HepG2 (cell line): Measurements from ENCODE around the gene UACA. TPM values are rescaled to one million over a fixed set of nuclear protein-coding genes. Genes with fewer than 3 reads are reported as not detected.

Experiments used
- CHCHD3 ChIP-seq: sonication (generic); formaldehyde crosslinking; IDR thresholded peaks from 2 replicates; pipeline ENCODE4 v1.8.0; 2022; ENCODE audit warnings: mild to moderate bottlenecking, missing genetic modification reagents, moderate library complexity
- FIP1L1 ChIP-seq: fragments of 200-400 bp; formaldehyde crosslinking; IDR thresholded peaks from 2 replicates; pipeline ENCODE4 v1.6.1; 2018; ENCODE audit warnings: low read depth, mild to moderate bottlenecking, low read length, moderate library complexity, borderline replicate concordance; ENCODE audit not compliant: insufficient read depth
- HES4 ChIP-seq: sonication (generic); formaldehyde crosslinking; IDR thresholded peaks from 2 replicates; pipeline ENCODE4 v1.9.0; 2021; ENCODE audit warnings: mild to moderate bottlenecking, missing genetic modification reagents, borderline replicate concordance
- IRF2 ChIP-seq: IDR thresholded peaks from 2 replicates; pipeline ENCODE4 v1.6.1; 2018; ENCODE audit warnings: missing genetic modification reagents, missing compliant biosample characterization
- NFRKB ChIP-seq: fragments of 450-650 bp; IDR thresholded peaks from 2 replicates; pipeline ENCODE4 v1.6.1; 2017
- PLRG1 ChIP-seq: fragments of 450-650 bp; conservative IDR thresholded peaks from 2 replicates; pipeline ENCODE4 v1.6.1; 2016
- SMAD1 ChIP-seq: sonication (generic); formaldehyde crosslinking; IDR thresholded peaks from 2 replicates; pipeline ENCODE4 v1.4.0; 2020; ENCODE audit warnings: missing genetic modification reagents, low read depth, mild to moderate bottlenecking, borderline replicate concordance
- SNAI1 ChIP-seq: sonication (generic); formaldehyde crosslinking; IDR thresholded peaks from 2 replicates; pipeline ENCODE4 v1.5.0; 2020; ENCODE audit warnings: mild to moderate bottlenecking, missing genetic modification reagents, borderline replicate concordance
- XBP1 ChIP-seq: sonication (generic); formaldehyde crosslinking; IDR thresholded peaks from 2 replicates; pipeline ENCODE4 v1.5.0; 2020; ENCODE audit warnings: missing genetic modification reagents
- ZNF143 ChIP-seq: sonication (generic); formaldehyde crosslinking; IDR thresholded peaks from 2 replicates; pipeline ENCODE4 v1.4.0; 2020; ENCODE audit warnings: missing genetic modification reagents
- ZNF232 ChIP-seq: sonication (generic); formaldehyde crosslinking; IDR thresholded peaks from 2 replicates; pipeline ENCODE4 v1.4.0; 2020; ENCODE audit warnings: missing genetic modification reagents, borderline replicate concordance
- ZNF296 ChIP-seq: sonication (generic); formaldehyde crosslinking; conservative IDR thresholded peaks from 2 replicates; pipeline ENCODE4 v1.5.0; 2020; ENCODE audit warnings: mild to moderate bottlenecking, missing genetic modification reagents
- ZNF468 ChIP-seq: sonication (generic); formaldehyde crosslinking; IDR thresholded peaks from 2 replicates; pipeline ENCODE4 v1.8.0; 2022; ENCODE audit warnings: mild to moderate bottlenecking, moderate library complexity, missing genetic modification reagents
- ZNF619 ChIP-seq: sonication (generic); formaldehyde crosslinking; IDR thresholded peaks from 2 replicates; pipeline ENCODE4 v1.4.0; 2020; ENCODE audit warnings: mild to moderate bottlenecking, missing genetic modification reagents
- ZNF766 ChIP-seq: sonication (generic); formaldehyde crosslinking; IDR thresholded peaks from 2 replicates; pipeline ENCODE4 v1.5.0; 2020; ENCODE audit warnings: missing genetic modification reagents, borderline replicate concordance
- ZNF768 ChIP-seq: sonication (generic); formaldehyde crosslinking; IDR thresholded peaks from 2 replicates; pipeline ENCODE4 v1.4.0; 2020; ENCODE audit warnings: missing genetic modification reagents
- polyA plus RNA-seq, 8 experiments: library from polyadenylated mRNA; depleted of rRNA in 3 of 8; stranded (reverse) in 7 of 8; unstranded in 1 of 8; fragments of >200 nt; fragmentation: Illumina TruSeq in 4 of 8; extraction: Trizol in 4 of 8; gene quantifications; 2 replicates each; pipeline versions ENCODE4 v1.2.1 to v1.2.3, GENCODE V29; 2011 to 2016; ENCODE audit warnings: low read depth in 4 of 8, missing spikeins in 1 of 8, mixed read lengths in 1 of 8; ENCODE audit not compliant: insufficient read depth in 1 of 8
- total RNA-seq, 5 experiments: library from RNA; depleted of rRNA; stranded (reverse); fragments of >200 nt; fragmentation: Illumina TruSeq; extraction: Trizol; gene quantifications; 2 replicates each; pipeline ENCODE4 v1.2.3, GENCODE V29; 2016; ENCODE audit warnings: low read depth in 1 of 5
- TF ChIP-seq, protein P1 (sequence below): sonication (generic); formaldehyde crosslinking; IDR thresholded peaks from 2 replicates; pipeline ENCODE4 v1.8.0; 2023; ENCODE audit warnings: mild to moderate bottlenecking, missing genetic modification reagents
- TF ChIP-seq, protein P2 (sequence below): sonication (generic); formaldehyde crosslinking; IDR thresholded peaks from 2 replicates; pipeline ENCODE4 v1.9.0; 2021; ENCODE audit warnings: missing genetic modification reagents, borderline replicate concordance
- TF ChIP-seq, protein P3 (sequence below), 2 experiments: IDR thresholded peaks; 2 replicates each; pipeline ENCODE4 v1.6.1; 2011 to 2012; ENCODE audit warnings: low read length in 2 of 2, borderline replicate concordance in 1 of 2, low read depth in 1 of 2, mild to moderate bottlenecking in 1 of 2, moderate library complexity in 1 of 2
- TF ChIP-seq, protein P4 (sequence below): fragments of 450-650 bp; IDR thresholded peaks from 2 replicates; pipeline ENCODE4 v1.6.1; 2017

UACA gene
- total and polyA plus RNA-seq, 2 of the 13 experiments (the other 11 are each of a cell fraction or from before 2014, with no cell fraction given): 17.8 to 39.2 TPM

DNA sequence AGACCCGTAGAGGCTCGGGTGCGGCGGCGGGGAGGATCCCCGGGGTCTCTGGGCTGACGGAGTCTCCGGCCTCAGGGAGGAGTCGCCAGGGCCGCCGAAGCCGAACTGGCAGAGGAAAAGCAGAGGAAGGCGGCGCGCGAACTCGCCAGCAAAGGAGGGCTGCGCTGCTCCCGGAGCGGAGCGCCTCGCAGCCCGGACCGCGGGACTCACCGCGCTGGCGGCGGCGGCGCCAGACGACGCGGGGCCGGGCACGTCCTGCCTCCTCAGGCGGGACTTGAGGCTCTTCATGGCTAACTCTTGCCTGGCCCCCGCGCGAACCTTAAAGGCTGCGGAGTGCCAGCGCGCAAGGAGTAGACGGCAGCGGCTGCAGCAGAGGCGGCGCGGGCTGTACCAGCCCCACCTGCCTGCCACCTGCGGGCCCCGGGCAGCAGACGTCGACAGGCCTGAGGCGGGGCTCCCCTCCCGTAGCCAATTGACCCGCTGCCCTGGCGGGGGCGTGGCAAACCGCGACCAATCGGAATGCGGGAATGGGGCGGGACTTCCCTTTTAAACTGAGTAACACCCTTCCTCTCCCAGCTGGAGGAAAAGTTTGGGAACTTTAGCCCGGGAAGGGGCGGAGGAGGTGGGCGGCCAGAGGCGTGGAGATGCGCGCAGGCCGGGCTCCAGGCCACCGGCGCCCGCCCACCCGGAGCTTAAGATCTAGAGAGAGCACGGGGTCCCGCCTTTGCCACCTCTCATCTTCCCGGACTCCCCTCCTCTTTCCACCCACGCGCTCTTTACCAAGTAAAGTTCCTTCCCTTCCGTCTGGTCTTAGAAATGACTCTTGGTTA lies at the start of gene UACA (continued):
- TF ChIP-seq ZNF232 (CRISPR knock-in tag): 0 out of 2 replicates have a peak, but pooled peaks have one; percentile 21
- TF ChIP-seq NFRKB: no peak
- peak; percentile 75 for TF ChIP-seq HES4 (CRISPR knock-in tag)
- TF ChIP-seq ZNF143: peak; percentile 38; the same call in 1 of the 2 replicates
- 0 out of 2 replicates have a peak, but pooled peaks have one; percentile 42 for TF ChIP-seq ZNF296 (CRISPR knock-in tag)
- no peak for TF ChIP-seq PLRG1
- no peak for TF ChIP-seq ZNF768 (CRISPR knock-in tag)
- TF ChIP-seq ZNF468 (CRISPR knock-in tag): no peak
- TF ChIP-seq, protein P1, sequence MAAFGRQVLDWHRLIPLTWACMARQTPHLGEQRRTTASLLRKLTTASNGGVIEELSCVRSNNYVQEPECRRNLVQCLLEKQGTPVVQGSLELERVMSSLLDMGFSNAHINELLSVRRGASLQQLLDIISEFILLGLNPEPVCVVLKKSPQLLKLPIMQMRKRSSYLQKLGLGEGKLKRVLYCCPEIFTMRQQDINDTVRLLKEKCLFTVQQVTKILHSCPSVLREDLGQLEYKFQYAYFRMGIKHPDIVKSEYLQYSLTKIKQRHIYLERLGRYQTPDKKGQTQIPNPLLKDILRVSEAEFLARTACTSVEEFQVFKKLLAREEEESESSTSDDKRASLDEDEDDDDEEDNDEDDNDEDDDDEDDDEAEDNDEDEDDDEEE: no peak
- TF ChIP-seq CHCHD3 (CRISPR knock-in tag): no peak; the same call in 1 of the 2 replicates
- no peak for TF ChIP-seq ZNF766 (CRISPR knock-in tag)
- TF ChIP-seq, protein P2, sequence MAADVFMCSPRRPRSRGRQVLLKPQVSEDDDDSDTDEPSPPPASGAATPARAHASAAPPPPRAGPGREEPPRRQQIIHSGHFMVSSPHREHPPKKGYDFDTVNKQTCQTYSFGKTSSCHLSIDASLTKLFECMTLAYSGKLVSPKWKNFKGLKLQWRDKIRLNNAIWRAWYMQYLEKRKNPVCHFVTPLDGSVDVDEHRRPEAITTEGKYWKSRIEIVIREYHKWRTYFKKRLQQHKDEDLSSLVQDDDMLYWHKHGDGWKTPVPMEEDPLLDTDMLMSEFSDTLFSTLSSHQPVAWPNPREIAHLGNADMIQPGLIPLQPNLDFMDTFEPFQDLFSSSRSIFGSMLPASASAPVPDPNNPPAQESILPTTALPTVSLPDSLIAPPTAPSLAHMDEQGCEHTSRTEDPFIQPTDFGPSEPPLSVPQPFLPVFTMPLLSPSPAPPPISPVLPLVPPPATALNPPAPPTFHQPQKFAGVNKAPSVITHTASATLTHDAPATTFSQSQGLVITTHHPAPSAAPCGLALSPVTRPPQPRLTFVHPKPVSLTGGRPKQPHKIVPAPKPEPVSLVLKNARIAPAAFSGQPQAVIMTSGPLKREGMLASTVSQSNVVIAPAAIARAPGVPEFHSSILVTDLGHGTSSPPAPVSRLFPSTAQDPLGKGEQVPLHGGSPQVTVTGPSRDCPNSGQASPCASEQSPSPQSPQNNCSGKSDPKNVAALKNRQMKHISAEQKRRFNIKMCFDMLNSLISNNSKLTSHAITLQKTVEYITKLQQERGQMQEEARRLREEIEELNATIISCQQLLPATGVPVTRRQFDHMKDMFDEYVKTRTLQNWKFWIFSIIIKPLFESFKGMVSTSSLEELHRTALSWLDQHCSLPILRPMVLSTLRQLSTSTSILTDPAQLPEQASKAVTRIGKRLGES (CRISPR knock-in tag): no peak; the same call in 1 of the 2 replicates
- TF ChIP-seq SMAD1 (CRISPR knock-in tag): no peak
- TF ChIP-seq FIP1L1: no peak
- TF ChIP-seq, protein P3, sequence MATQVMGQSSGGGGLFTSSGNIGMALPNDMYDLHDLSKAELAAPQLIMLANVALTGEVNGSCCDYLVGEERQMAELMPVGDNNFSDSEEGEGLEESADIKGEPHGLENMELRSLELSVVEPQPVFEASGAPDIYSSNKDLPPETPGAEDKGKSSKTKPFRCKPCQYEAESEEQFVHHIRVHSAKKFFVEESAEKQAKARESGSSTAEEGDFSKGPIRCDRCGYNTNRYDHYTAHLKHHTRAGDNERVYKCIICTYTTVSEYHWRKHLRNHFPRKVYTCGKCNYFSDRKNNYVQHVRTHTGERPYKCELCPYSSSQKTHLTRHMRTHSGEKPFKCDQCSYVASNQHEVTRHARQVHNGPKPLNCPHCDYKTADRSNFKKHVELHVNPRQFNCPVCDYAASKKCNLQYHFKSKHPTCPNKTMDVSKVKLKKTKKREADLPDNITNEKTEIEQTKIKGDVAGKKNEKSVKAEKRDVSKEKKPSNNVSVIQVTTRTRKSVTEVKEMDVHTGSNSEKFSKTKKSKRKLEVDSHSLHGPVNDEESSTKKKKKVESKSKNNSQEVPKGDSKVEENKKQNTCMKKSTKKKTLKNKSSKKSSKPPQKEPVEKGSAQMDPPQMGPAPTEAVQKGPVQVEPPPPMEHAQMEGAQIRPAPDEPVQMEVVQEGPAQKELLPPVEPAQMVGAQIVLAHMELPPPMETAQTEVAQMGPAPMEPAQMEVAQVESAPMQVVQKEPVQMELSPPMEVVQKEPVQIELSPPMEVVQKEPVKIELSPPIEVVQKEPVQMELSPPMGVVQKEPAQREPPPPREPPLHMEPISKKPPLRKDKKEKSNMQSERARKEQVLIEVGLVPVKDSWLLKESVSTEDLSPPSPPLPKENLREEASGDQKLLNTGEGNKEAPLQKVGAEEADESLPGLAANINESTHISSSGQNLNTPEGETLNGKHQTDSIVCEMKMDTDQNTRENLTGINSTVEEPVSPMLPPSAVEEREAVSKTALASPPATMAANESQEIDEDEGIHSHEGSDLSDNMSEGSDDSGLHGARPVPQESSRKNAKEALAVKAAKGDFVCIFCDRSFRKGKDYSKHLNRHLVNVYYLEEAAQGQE (IDR thresholded peaks at IDR 0.05; ENCODE audit: borderline replicate concordance in 1 of 2, low read depth in 1 of 2, low read length in 2 of 2): no peak
- TF ChIP-seq ZNF619: no peak
- TF ChIP-seq XBP1 (CRISPR knock-in tag): peak; percentile 23; the same call in 1 of the 2 replicates
- TF ChIP-seq, protein P4, sequence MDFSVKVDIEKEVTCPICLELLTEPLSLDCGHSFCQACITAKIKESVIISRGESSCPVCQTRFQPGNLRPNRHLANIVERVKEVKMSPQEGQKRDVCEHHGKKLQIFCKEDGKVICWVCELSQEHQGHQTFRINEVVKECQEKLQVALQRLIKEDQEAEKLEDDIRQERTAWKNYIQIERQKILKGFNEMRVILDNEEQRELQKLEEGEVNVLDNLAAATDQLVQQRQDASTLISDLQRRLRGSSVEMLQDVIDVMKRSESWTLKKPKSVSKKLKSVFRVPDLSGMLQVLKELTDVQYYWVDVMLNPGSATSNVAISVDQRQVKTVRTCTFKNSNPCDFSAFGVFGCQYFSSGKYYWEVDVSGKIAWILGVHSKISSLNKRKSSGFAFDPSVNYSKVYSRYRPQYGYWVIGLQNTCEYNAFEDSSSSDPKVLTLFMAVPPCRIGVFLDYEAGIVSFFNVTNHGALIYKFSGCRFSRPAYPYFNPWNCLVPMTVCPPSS: no peak
- no peak for TF ChIP-seq SNAI1 (CRISPR knock-in tag)
- peak; percentile 34; the same call in 1 of the 2 replicates for TF ChIP-seq IRF2 (CRISPR knock-in tag)
